HG03558 (cell line): ENCODE data around the gene FBXO15.

Experiments
- ATAC-seq: cut with Tn5 transposase; IDR thresholded peaks from one replicate; pipeline ENCODE4 v1.9.1; 2021; ENCODE audit warnings: moderate number of reproducible peaks; ENCODE audit not compliant: unreplicated experiment; ENCODE audit errors: extremely low read depth

FBXO15 gene

GRCh38 chr18:74155276-74155675 lies 7.6 kb upstream of the FBXO15 start:
- ATAC-seq: no peak

- no peak for ATAC-seq
Observed at GRCh38 chr18:74154716-74155115, 7.1 kb upstream of the FBXO15 start.

GRCh38 chr18:74153793-74154192 lies 6.2 kb upstream of the FBXO15 start:
- ATAC-seq: no peak

GRCh38 chr18:74153377-74153776 lies 5.7 kb upstream of the FBXO15 start:
- ATAC-seq: no peak

- ATAC-seq: no peak
Observed at GRCh38 chr18:74152857-74153256, 5.2 kb upstream of the FBXO15 start.

GRCh38 chr18:74152270-74152669 lies 4.6 kb upstream of the FBXO15 start:
- no peak for ATAC-seq

- no peak for ATAC-seq
Observed at GRCh38 chr18:74149878-74150277, 2.2 kb upstream of the FBXO15 start.

GRCh38 chr18:74148543-74149070 lies 973 bp upstream of the FBXO15 start:
- ATAC-seq: peak; percentile 0

- ATAC-seq: no peak
Observed at GRCh38 chr18:74147491-74147778, 199 bp downstream of the FBXO15 start.

- no peak for ATAC-seq
Observed at GRCh38 chr18:74146756-74147155, 878 bp downstream of the FBXO15 start.

GRCh38 chr18:74142252-74142651 lies 5.4 kb downstream of the FBXO15 start:
- ATAC-seq: no peak

- ATAC-seq: no peak
Observed at GRCh38 chr18:74141667-74142066, 6.0 kb downstream of the FBXO15 start.

GRCh38 chr18:74140582-74140981 lies 7.1 kb downstream of the FBXO15 start:
- no peak for ATAC-seq

- no peak for ATAC-seq
Observed at GRCh38 chr18:74139888-74140287, 7.7 kb downstream of the FBXO15 start.

GRCh38 chr18:74139411-74139810 lies 8.2 kb downstream of the FBXO15 start:
- ATAC-seq: no peak

GRCh38 chr18:74137920-74138538 lies 9.6 kb downstream of the FBXO15 start:
- no peak for ATAC-seq

GRCh38 chr18:74132201-74132600 lies 15.4 kb downstream of the FBXO15 start:
- ATAC-seq: no peak

- ATAC-seq: no peak
Observed at GRCh38 chr18:74131124-74131523, 16.5 kb downstream of the FBXO15 start.

GRCh38 chr18:74128159-74128558 lies 19.5 kb downstream of the FBXO15 start:
- ATAC-seq: no peak

- ATAC-seq: no peak
Observed at GRCh38 chr18:74126684-74127655, 20.7 kb downstream of the FBXO15 start.

- ATAC-seq: no peak
Observed at GRCh38 chr18:74124642-74125041, 23.0 kb downstream of the FBXO15 start.

- no peak for ATAC-seq
Observed at GRCh38 chr18:74123200-74123599, 24.4 kb downstream of the FBXO15 start.
